K562 (cell line): Measurements from ENCODE around the gene SERGEF. TPM values are rescaled to one million over a fixed set of nuclear protein-coding genes. Genes with fewer than 3 reads are reported as not detected.

Experiments
- ATAC-seq: fragments of 200-7000 bp; cut with Tn5 transposase; 3 replicates; pipeline ENCODE4 v1.9.1; 2020; ENCODE audit warnings: moderate library complexity
- BruUV-seq: library from RNA; stranded (reverse); fragments of 400-500 nt; replicated peaks from 2 replicates; lab custom pipeline; 2021; lab: Mats Ljungman, UMichigan
- CTCF ChIA-PET: fragments of 300-600 bp; formaldehyde crosslinking; extraction: SDS; loops from one replicate; lab custom pipeline; 2021; ENCODE audit warnings: low intra/inter-chr PET ratio; lab: Yijun Ruan, JAX
- POLR2A ChIA-PET: fragments of 300-600, 350-650 bp; sonication (Branson Sonifier 250); formaldehyde crosslinking; extraction: SDS; loops from one replicate; lab custom pipeline; 2021; ENCODE audit warnings: antibody characterized with exemption, inconsistent platforms; lab: Yijun Ruan, JAX
- DNase-seq, 4 experiments: peaks; one replicate each; pipeline versions ENCODE4 v3.0.0 to v3.0.0-alpha.2; 2011 to 2018; ENCODE audit warnings: low spot score in 3 of 4, mixed read lengths in 3 of 4; ENCODE audit errors: extremely low read depth in 1 of 4
- FAIRE-seq: peaks from 2 replicates; lab custom pipeline; 2011; peaks lifted over from hg19 to GRCh38; lab: Jason Lieb, UNC
- H2AFZ ChIP-seq: 2 replicates; pipeline ENCODE4 v1.6.0; 2011; ENCODE audit warnings: low read depth, low read length, control low read depth, inconsistent platforms
- H3K27ac ChIP-seq: fragments of 200-600 bp; 3 replicates; pipeline ENCODE4 v1.8.0; 2011; ENCODE audit warnings: low read depth, mild to moderate bottlenecking, control low read depth, inconsistent platforms, low read length, moderate library complexity, mixed read lengths; ENCODE audit errors: extremely low read depth
- H3K27me3 ChIP-seq, 2 experiments: fragments of 300-600 bp in 1 of 2; 2 replicates in 1 of 2; 3 replicates in 1 of 2; pipeline versions ENCODE4 v1.6.0 to v1.8.0; 2011; ENCODE audit warnings: inconsistent platforms in 2 of 2, low read length in 2 of 2, mild to moderate bottlenecking in 1 of 2, mixed read lengths in 1 of 2, moderate library complexity in 1 of 2; ENCODE audit not compliant: control insufficient read depth in 2 of 2, insufficient read depth in 2 of 2
- H3K36me3 ChIP-seq: fragments of 300-600 bp; 3 replicates; pipeline ENCODE4 v1.8.0; 2011; ENCODE audit warnings: mild to moderate bottlenecking, low read length, inconsistent platforms; ENCODE audit not compliant: control insufficient read depth, insufficient read depth
- H3K4me1 ChIP-seq, 2 experiments: fragments of 200-600 bp in 1 of 2; replicated peaks in 1 of 2; 2 replicates in 1 of 2; 3 replicates in 1 of 2; pipeline versions ENCODE4 v1.5.1 to v1.8.0; 2011; ENCODE audit warnings: inconsistent platforms in 2 of 2, low read length in 2 of 2, mild to moderate bottlenecking in 1 of 2, mixed read lengths in 1 of 2, moderate library complexity in 1 of 2; ENCODE audit not compliant: control insufficient read depth in 2 of 2, insufficient read depth in 2 of 2
- H3K4me2 ChIP-seq: 2 replicates; pipeline ENCODE4 v1.6.1; 2011; ENCODE audit warnings: low read length, control low read depth, inconsistent platforms, mixed read lengths; ENCODE audit not compliant: insufficient read depth
- H3K4me3 ChIP-seq: fragments of 200-600 bp; sonication (generic), shearing (Covaris generic); 2 replicates; pipeline ENCODE4 v1.5.1; 2016; ENCODE audit warnings: control low read depth, inconsistent platforms
- H3K79me2 ChIP-seq: fragments of 200-600 bp; 3 replicates; pipeline ENCODE4 v1.8.0; 2011; ENCODE audit warnings: low read length, inconsistent platforms; ENCODE audit not compliant: control insufficient read depth, insufficient read depth
- H3K9ac ChIP-seq, 2 experiments: 2 replicates each; pipeline versions ENCODE4 v1.6.0 to v1.6.1; 2011; ENCODE audit warnings: low read depth in 2 of 2, low read length in 2 of 2, control low read depth in 1 of 2, inconsistent platforms in 1 of 2, mild to moderate bottlenecking in 1 of 2, mixed read lengths in 1 of 2; ENCODE audit not compliant: insufficient read depth in 1 of 2
- H3K9me1 ChIP-seq: one replicate; pipeline ENCODE4 v1.6.0; 2011; ENCODE audit warnings: inconsistent platforms, mild to moderate bottlenecking, low read length, moderate library complexity; ENCODE audit not compliant: control insufficient read depth, insufficient read depth
- H3K9me3 ChIP-seq: replicated peaks from 2 replicates; pipeline ENCODE4 v1.5.1; 2011; ENCODE audit warnings: low read depth, low read length, inconsistent platforms; ENCODE audit not compliant: control insufficient read depth, insufficient read depth
- H4K20me1 ChIP-seq: replicated peaks from 2 replicates; pipeline ENCODE4 v1.6.1; 2011; ENCODE audit warnings: low read length, inconsistent platforms, mixed read lengths; ENCODE audit not compliant: control insufficient read depth, insufficient read depth
- FOXA3 ChIP-seq, 2 experiments: fragments of 450-650 bp in 1 of 2; sonication (generic) in 1 of 2; formaldehyde crosslinking; IDR thresholded peaks in 1 of 2; conservative IDR thresholded peaks in 1 of 2; 2 replicates each; pipeline versions ENCODE4 v1.4.0 to v1.8.0; 2020 to 2022; ENCODE audit warnings: mild to moderate bottlenecking in 2 of 2, missing genetic modification reagents in 1 of 2
- GABPB2 ChIP-seq: fragments of 250-450 bp; sonication (Bioruptor Pico); conservative IDR thresholded peaks from 2 replicates; pipeline ENCODE4 v1.5.1; 2021; ENCODE audit warnings: mild to moderate bottlenecking
- NCOA4 ChIP-seq: fragments of 450-650 bp; IDR thresholded peaks from 2 replicates; pipeline ENCODE4 v1.6.1; 2018; ENCODE audit warnings: mild to moderate bottlenecking; ENCODE audit not compliant: partially characterized antibody
- SP1 ChIP-seq: sonication (generic); formaldehyde crosslinking; IDR thresholded peaks from 2 replicates; pipeline ENCODE4 v1.8.1; 2022; ENCODE audit warnings: mild to moderate bottlenecking, missing genetic modification reagents
- WGBS: fragments of 100-300 bp; shearing (Covaris generic); methylation state at CpG from one replicate; pipeline ENCODE4 v1.1.6; 2016; ENCODE audit warnings: low coverage, mixed read lengths; ENCODE audit not compliant: insufficient coverage; ENCODE audit errors: missing lambda C conversion rate; 5-methylcytosine and 5-hydroxymethylcytosine counted together
- in situ Hi-C: fragments of 300-500 bp; cut with MboI; formaldehyde crosslinking; loops from 4 replicates; pipeline ENCODE4 v1.15.0; 2018; ENCODE audit warnings: inconsistent platforms, mixed read lengths
- intact Hi-C: fragments of 100-400 bp; cut with micrococcal nuclease; formaldehyde crosslinking; loops from 2 replicates; pipeline ENCODE4 v1.14.2; 2022
- polyA plus RNA-seq, 8 experiments: library from polyadenylated mRNA; depleted of rRNA in 4 of 8; stranded (reverse) in 5 of 8; unstranded in 3 of 8; fragments of >200 nt; fragmentation: Nextera tagmentation in 2 of 8; fragmentation: Illumina TruSeq in 1 of 8; extraction: Ambion mirVana in 2 of 8; extraction: Trizol in 1 of 8; gene quantifications; 2 replicates each; pipeline versions ENCODE4 v1.2.1 to v1.2.3, GENCODE V29; 2011 to 2014; ENCODE audit warnings: inconsistent platforms in 1 of 8, missing spikeins in 1 of 8
- total RNA-seq, 7 experiments: library from RNA; depleted of rRNA in 6 of 7; stranded (reverse); fragments of >200 nt in 6 of 7; fragmentation: Illumina TruSeq in 2 of 7; extraction: Trizol in 2 of 7; gene quantifications; 2 replicates each; pipeline versions ENCODE4 v1.2.1 to v1.2.3, GENCODE V29; 2011 to 2021; ENCODE audit warnings: low replicate concordance in 1 of 7
- TF ChIP-seq, protein P1 (sequence below), 3 experiments: fragments of 200-800 bp in 1 of 3; fragments of 250-450 bp in 1 of 3; fragments of 450-650 bp in 1 of 3; sonication (Bioruptor Pico) in 1 of 3; sonication (Bioruptor generic) in 1 of 3; formaldehyde crosslinking in 1 of 3; IDR thresholded peaks; 2 replicates each; pipeline versions ENCODE4 v1.6.1 to v1.8.0; 2016 to 2022; ENCODE audit warnings: mild to moderate bottlenecking in 2 of 3, missing genetic modification characterization in 2 of 3, missing compliant biosample characterization in 1 of 3, moderate library complexity in 1 of 3
- TF ChIP-seq, protein P2 (sequence below): fragments of 250-450 bp; sonication (Bioruptor Pico); IDR thresholded peaks from 2 replicates; pipeline ENCODE4 v1.5.0; 2021
- TF ChIP-seq, protein P3 (sequence below): sonication (generic); formaldehyde crosslinking; IDR thresholded peaks from 2 replicates; pipeline ENCODE4 v1.8.0; 2022; ENCODE audit warnings: mild to moderate bottlenecking, missing genetic modification reagents, borderline replicate concordance
- TF ChIP-seq, protein P4 (sequence below): fragments of 450-650 bp; formaldehyde crosslinking; IDR thresholded peaks from 2 replicates; pipeline ENCODE4 v1.4.0; 2022; ENCODE audit warnings: missing genetic modification characterization
- TF ChIP-seq, protein P5 (sequence below): fragments of 450-650 bp; formaldehyde crosslinking; IDR thresholded peaks from 2 replicates; pipeline ENCODE4 v1.4.0; 2020; ENCODE audit warnings: mild to moderate bottlenecking

Gene SERGEF
- total and polyA plus RNA-seq, 9 of the 15 experiments (the other 6 are each of a cell fraction or from before 2014, with no cell fraction given): 10.2 to 28.0 (median 19.9) TPM

DNA sequence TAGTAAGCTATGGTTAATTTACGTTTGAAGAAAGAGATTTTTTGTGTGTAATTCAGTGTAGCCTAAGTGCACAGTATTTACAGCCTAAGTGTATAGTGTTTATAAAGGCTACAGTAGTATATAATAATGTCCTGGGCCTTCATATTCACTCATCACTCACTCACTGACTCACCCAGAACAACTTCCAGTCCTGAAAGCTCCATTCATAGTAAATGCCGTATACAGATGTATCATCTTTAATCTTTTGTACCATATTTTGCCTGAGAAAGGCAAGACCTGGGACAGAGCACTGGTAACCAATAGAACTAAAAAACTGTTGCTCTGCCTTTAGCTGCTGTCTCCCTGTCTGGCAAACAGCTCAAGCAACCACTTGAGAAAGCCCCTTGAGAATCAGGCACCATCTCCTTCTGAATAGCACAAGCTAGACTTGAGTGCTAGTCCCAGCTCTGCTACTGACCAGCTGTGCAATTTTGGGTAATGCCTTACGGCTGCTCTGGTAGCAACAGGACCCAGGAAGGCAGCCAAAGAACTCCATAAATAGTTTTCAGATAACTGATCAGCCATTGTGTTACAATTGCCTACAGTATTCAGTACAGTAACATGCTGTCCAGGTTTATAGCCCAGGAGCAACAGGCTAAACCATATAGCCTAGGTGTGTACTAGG, 146.9 kb downstream of the SERGEF start:
- H3K4me1 ChIP-seq: no peaks in the 10 kb centered on the region
- H3K4me3 ChIP-seq: no peak overlapping the region
- intact Hi-C loops (no loop called here), in situ Hi-C loops (no loop called here)
- H2AFZ ChIP-seq: no peak overlapping the region
- FAIRE-seq (no peak), DNase-seq (no peak)
- POLR2A ChIA-PET: interaction anchor here (1.2 kb wide), 1 partner anchor 39 kb away, joined by 4 read pairs; no protein-coding TSS in a partner anchor
- H3K79me2 ChIP-seq: no peaks in the 10 kb centered on the region
- H3K27me3 ChIP-seq: no peaks in the 10 kb centered on the region
- TF ChIP-seq GABPB2 (no peak), FOXA3 (CRISPR knock-in tag; conservative IDR thresholded peaks at IDR 0.05 in 1 of 2, IDR thresholded peaks at IDR 0.05 in 1 of 2) (no peak), NCOA4 (no peak), SP1 (CRISPR knock-in tag) (no peak)
- TF ChIP-seq, protein P1, sequence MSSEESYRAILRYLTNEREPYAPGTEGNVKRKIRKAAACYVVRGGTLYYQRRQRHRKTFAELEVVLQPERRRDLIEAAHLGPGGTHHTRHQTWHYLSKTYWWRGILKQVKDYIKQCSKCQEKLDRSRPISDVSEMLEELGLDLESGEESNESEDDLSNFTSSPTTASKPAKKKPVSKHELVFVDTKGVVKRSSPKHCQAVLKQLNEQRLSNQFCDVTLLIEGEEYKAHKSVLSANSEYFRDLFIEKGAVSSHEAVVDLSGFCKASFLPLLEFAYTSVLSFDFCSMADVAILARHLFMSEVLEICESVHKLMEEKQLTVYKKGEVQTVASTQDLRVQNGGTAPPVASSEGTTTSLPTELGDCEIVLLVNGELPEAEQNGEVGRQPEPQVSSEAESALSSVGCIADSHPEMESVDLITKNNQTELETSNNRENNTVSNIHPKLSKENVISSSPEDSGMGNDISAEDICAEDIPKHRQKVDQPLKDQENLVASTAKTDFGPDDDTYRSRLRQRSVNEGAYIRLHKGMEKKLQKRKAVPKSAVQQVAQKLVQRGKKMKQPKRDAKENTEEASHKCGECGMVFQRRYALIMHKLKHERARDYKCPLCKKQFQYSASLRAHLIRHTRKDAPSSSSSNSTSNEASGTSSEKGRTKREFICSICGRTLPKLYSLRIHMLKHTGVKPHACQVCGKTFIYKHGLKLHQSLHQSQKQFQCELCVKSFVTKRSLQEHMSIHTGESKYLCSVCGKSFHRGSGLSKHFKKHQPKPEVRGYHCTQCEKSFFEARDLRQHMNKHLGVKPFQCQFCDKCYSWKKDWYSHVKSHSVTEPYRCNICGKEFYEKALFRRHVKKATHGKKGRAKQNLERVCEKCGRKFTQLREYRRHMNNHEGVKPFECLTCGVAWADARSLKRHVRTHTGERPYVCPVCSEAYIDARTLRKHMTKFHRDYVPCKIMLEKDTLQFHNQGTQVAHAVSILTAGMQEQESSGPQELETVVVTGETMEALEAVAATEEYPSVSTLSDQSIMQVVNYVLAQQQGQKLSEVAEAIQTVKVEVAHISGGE (CRISPR knock-in tag; IDR thresholded peaks at IDR 0.05): no peak
- TF ChIP-seq, protein P2, sequence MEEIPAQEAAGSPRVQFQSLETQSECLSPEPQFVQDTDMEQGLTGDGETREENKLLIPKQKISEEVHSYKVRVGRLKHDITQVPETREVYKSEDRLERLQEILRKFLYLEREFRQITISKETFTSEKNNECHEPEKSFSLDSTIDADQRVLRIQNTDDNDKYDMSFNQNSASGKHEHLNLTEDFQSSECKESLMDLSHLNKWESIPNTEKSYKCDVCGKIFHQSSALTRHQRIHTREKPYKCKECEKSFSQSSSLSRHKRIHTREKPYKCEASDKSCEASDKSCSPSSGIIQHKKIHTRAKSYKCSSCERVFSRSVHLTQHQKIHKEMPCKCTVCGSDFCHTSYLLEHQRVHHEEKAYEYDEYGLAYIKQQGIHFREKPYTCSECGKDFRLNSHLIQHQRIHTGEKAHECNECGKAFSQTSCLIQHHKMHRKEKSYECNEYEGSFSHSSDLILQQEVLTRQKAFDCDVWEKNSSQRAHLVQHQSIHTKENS: no peak
- TF ChIP-seq, protein P3, sequence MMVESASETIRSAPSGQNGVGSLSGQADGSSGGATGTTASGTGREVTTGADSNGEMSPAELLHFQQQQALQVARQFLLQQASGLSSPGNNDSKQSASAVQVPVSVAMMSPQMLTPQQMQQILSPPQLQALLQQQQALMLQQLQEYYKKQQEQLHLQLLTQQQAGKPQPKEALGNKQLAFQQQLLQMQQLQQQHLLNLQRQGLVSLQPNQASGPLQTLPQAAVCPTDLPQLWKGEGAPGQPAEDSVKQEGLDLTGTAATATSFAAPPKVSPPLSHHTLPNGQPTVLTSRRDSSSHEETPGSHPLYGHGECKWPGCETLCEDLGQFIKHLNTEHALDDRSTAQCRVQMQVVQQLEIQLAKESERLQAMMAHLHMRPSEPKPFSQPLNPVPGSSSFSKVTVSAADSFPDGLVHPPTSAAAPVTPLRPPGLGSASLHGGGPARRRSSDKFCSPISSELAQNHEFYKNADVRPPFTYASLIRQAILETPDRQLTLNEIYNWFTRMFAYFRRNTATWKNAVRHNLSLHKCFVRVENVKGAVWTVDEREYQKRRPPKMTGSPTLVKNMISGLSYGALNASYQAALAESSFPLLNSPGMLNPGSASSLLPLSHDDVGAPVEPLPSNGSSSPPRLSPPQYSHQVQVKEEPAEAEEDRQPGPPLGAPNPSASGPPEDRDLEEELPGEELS: no peak
- TF ChIP-seq, protein P4, sequence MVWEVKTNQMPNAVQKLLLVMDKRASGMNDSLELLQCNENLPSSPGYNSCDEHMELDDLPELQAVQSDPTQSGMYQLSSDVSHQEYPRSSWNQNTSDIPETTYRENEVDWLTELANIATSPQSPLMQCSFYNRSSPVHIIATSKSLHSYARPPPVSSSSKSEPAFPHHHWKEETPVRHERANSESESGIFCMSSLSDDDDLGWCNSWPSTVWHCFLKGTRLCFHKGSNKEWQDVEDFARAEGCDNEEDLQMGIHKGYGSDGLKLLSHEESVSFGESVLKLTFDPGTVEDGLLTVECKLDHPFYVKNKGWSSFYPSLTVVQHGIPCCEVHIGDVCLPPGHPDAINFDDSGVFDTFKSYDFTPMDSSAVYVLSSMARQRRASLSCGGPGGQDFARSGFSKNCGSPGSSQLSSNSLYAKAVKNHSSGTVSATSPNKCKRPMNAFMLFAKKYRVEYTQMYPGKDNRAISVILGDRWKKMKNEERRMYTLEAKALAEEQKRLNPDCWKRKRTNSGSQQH (CRISPR knock-in tag): no peak
- TF ChIP-seq, protein P5, sequence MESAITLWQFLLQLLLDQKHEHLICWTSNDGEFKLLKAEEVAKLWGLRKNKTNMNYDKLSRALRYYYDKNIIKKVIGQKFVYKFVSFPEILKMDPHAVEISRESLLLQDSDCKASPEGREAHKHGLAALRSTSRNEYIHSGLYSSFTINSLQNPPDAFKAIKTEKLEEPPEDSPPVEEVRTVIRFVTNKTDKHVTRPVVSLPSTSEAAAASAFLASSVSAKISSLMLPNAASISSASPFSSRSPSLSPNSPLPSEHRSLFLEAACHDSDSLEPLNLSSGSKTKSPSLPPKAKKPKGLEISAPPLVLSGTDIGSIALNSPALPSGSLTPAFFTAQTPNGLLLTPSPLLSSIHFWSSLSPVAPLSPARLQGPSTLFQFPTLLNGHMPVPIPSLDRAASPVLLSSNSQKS (CRISPR knock-in tag): no peak
- TF ChIP-seq, all 486 proteins: peak for 0
- Histone ChIP-seq H3K4me2 (no peak overlapping the region), H3K9me1 (no peaks in the 10 kb centered on the region), H3K9ac (no peak overlapping the region), H3K27ac (no peak overlapping the region), H3K36me3 (no peaks in the 10 kb centered on the region), H4K20me1 (no peaks in the 10 kb centered on the region), H3K9me3 (0 out of 2 replicates have a peak, but pooled peaks cover 2% of the 10 kb centered on the region)
- WGBS: 41% methylated on average over 3 of the region's 3 CpGs
- BruUV-seq: no TSS peak
- ATAC-seq: no peak
- CTCF ChIA-PET: no interaction called here
